Suprapubic skin (tissue), 3 donors: Measurements from ENCODE around the gene ICAM1.

Source experiments
- POLR2A ChIP-seq, 2 donors: fragments of 450-650 bp; IDR thresholded peaks; one replicate each; pipeline ENCODE4 v1.6.1; 2017; ENCODE audit warnings: antibody characterized with exemption in 2 of 2, mild to moderate bottlenecking in 2 of 2, moderate library complexity in 2 of 2
- TF ChIP-seq, protein P1 (sequence below), 2 donors: fragments of 200-600 bp in 1 of 2; fragments of 450-650 bp in 1 of 2; sonication (generic) in 1 of 2; IDR thresholded peaks; one replicate each; pipeline ENCODE4 v1.5.1; 2016 to 2019; ENCODE audit warnings: antibody characterized with exemption in 2 of 2, mild to moderate bottlenecking in 1 of 2, moderate library complexity in 1 of 2

DNA sequence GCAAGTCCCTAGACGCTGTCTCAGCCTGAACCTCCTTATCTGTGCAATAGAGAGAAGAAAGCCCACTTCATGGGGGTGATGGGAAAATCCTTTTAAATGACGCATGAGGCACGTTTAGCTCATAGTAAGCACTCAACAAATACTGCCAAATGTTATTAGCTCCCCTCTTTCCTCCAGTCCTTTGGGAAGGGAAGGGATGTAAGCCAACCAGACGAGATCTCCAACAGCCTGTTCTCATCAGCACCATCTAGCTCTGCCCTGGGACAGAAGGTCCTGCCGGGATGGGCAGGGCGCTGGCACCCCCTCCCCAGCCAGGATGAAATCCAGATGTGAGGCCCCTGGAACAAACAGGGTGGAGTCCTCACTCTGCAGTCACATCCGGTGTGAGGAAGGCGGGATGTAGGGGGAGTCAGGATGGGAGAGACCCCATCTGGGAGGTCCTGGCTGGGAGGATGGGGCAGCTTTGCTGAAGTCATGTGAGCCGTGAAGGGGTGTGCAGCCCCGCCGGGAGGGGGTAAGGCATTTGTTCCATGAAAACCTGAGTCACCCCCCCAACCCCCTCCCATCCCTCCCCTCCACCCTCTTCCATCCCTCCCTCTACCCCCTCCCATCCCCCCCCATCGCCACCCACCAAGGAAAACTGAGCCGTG lies 44.4 kb upstream of the ICAM1 start:
- TF ChIP-seq, protein P1, sequence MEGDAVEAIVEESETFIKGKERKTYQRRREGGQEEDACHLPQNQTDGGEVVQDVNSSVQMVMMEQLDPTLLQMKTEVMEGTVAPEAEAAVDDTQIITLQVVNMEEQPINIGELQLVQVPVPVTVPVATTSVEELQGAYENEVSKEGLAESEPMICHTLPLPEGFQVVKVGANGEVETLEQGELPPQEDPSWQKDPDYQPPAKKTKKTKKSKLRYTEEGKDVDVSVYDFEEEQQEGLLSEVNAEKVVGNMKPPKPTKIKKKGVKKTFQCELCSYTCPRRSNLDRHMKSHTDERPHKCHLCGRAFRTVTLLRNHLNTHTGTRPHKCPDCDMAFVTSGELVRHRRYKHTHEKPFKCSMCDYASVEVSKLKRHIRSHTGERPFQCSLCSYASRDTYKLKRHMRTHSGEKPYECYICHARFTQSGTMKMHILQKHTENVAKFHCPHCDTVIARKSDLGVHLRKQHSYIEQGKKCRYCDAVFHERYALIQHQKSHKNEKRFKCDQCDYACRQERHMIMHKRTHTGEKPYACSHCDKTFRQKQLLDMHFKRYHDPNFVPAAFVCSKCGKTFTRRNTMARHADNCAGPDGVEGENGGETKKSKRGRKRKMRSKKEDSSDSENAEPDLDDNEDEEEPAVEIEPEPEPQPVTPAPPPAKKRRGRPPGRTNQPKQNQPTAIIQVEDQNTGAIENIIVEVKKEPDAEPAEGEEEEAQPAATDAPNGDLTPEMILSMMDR (IDR thresholded peaks at IDR 0.05), result no peak
- no peak for TF ChIP-seq POLR2A (IDR thresholded peaks at IDR 0.05)
